HG02973 (cell line): ENCODE results near the gene SAP130.
"Not testable (repeated sequence)": the region's sequence is repeated elsewhere in the genome, so short reads cannot be mapped to it uniquely, and the experiment has no call there.

Experiments
- ATAC-seq: cut with Tn5 transposase; IDR thresholded peaks from one replicate; pipeline ENCODE4 v1.9.1; 2021; ENCODE audit warnings: moderate library complexity; ENCODE audit not compliant: unreplicated experiment

SAP130 gene

DNA sequence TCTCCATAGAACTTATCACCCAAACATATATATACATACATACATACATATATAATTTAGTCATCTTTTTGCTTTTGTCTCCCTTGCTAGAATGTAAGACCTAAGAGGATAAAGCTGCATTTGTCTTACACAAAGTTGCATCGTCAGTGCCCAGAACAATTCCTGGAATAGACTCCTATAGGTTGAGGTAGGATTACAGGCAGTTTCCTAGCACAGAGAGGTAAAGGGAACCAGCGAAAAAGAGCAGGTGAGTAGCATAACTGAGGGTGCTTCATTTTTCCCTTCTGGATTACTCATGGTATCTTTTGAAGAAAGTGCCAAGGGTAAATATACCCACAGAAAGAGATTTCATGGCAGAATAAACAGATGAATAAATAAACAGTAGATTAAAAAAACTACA, 74.0 kb downstream of the SAP130 start:
- ATAC-seq, result no peak

DNA sequence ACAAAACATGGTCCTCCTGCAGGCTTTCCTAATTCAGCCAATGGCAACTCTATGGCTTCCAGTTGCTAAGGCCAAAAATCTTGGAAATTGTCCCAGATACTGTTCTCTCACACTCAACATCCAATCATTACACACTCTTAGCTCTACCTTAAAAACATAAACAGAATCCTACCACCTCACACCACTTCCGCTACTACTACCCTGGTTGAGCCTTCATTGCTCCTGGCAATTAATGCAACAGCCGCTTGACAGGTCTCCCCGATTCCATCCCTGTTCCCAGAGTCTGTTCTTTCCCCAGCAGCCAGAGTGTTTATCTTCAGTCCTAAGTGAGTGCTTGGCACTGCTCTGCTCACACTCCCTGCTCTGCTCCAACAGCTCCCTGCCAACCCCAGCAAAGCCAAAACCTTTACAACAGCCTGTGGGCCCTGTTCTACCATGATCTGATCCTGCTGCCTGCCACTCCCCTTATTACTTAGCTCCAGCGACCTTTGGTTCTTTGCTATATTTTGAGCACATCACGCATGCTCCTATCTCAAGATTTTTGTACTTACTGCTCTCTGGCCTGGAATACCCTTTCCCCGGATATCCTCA, 74.6 kb downstream of the SAP130 start:
- no peak for ATAC-seq

DNA sequence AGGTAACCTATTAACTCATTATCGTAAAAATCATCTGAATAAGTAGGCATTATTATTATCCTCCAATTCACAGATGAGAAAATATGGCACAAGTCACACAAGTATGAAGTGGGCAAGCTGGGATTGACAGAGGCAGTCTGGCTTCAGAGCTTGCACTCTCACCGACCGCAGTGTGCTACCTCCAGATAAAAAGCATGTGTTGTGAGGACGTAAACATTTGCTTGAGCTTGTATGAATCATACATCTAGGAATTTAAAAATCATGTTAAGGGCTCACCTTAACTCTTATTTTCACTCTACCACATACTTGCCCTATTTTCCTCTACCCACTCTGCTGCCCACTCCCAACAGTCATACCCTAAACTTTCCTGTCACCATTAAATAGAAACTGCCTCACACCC, 76.8 kb downstream of the SAP130 start:
- ATAC-seq, result no peak

DNA sequence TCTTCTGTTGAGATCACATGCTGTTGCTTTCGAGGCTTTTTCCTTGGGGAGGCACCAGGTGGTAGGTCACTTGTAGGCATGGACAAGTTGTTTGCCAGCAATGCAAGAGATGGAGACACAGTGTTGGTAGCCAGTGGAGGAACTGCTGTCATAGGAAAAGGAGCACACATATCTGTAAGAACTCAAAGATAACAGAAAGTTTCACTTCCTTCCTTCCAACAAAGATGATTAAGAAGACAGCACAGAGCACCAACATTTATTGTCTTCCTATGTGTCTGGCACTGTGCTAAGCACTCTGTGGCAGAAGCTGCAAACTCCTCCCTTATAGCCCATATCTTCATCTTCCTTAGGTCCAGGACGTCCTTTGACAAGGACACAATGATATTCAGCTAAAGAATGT, 77.6 kb downstream of the SAP130 start:
- no peak for ATAC-seq

DNA sequence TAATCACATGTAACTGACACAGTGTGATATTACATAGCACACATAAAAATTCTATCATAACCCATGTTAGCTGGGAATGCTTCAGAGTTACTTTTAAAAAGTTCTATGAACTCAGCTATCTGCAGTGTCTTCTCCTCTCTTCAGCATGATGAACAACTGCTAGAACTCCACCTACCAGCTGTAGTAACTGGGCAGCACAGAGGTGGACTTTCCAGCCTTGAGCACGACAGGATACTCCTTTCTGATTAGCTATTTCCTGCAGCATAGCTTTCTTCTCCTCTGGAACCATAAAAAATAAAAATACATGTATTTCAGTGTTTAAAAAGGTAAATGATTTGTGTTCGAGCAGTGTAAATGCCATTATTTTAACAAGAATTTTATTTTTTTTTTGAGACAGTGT, 82.6 kb downstream of the SAP130 start:
- no peak for ATAC-seq

DNA sequence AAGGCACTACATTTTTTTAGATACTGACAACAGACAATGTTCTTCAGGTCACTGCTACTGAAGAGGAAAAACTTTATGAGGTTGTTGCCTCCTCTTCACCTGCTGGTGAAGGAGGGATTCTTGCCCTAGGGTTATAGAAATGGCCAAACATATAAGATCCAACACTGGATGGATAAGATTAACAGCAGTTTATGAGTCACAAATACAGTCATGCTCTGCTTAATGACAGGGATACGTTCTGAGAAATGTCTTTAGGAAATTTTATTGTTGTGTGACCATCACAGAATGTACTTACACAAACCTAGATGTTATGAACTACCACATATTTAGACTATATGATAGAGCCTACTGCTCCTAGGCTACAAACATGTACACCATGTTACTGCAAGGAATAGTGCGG, 84.7 kb downstream of the SAP130 start:
- ATAC-seq, result no peak

DNA sequence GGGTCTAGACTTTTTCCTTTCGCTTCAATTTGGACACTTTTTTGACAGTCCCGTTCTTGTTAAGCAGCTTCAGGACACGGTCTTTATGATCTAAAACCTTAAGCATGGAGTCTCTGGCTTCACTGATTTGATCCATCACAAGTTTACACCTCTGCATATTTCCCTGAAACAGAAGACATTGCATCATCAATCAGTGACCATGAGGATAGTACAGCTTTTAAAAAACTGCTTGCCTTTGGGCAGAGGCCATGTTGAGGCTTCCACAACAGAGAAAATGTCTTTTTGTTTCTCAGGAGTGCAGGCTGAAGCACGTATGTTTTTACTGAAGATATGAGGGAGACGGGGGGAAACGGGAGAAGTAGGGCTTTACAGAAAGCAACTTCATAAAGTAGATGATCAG, 85.9 kb downstream of the SAP130 start:
- no peak for ATAC-seq

DNA sequence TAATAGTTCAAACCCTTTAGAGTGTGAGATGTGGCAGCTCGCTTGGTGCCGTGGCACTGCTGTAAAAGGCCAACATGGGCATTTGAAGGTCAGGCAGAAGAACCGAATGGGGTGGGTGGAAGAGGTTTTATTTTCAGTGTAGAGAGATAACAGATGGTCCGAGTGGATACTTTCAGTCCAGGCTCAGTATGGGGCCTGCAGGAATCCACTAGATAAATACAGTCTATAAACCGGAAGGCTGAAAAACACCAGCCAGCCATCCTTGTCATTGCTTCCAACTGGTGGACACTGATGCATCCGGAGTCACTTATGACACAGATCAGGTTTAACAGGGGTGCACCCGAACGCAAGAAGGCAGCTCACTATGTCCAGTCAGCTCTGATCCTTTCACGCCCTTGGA, 86.4 kb downstream of the SAP130 start:
- ATAC-seq, result no peak

DNA sequence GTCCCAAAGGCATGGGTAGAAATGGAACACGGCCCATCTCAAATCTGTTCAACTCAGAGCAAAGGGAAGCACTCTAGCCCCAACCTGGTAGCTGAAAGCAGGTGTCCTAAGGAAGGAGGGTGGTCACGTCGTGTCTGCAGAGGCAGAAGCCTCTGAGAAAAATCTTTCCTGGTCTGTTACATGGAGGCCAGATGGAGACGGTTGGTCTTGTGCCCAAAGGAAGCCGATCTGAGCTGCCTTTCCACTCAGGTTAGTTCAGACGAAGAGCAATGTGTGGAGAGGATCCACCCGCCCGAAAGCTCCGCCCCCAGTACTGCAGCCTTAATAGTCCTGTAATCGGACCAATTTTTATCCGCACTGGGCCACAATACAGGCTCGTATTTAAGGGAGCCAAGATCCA, 87.2 kb downstream of the SAP130 start:
- ATAC-seq, result no peak

DNA sequence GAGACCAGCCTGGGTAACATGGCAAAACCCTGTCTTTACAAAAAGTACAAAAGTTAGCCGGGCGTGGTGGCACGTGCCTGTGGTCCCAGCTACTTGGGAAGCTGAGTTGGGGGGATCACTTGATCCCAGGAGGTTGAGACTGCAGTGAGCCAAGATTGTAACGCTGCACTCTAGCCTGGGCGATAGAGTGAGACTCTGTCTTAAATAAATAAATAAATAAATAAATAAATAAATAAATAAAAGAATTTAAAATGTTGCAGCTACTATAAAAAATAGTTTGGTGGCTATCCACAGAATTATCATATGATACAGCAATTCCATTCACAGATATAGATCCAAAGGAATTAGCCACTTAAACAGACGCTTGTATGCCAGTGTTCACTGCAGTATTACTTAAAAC, 92.5 kb downstream of the SAP130 start:
- no peak for ATAC-seq

DNA sequence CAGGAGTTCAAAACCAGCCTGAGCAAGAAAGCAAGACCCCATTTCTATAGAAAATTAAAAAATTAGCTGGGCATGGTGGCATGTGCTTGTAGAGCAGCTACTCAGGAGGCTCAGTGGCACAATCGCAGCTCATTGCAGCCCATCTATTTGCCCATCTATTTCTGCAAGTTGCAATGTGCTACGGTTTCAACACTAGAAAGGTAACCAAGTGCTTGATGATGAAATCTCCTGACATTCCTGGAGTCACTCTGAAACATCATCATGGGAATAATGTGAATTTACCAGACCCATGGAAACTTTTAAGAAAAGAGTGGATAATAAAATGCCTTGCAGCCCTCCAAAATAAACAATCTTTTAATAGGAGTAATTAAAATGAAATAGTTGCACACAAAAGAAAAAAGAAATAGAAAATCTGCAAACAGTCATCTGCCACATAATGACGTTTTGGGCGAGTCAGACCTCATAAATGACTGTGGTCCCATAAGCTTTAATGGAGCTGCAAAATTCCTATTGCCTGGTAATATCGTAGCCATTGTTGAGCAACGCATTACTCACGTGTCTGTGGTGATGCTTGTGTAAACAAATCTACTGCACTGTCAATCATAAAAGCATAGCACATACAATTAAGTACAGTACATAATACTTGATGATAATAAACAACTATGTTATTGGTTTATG, 95.5 kb downstream of the SAP130 start:
- no peak for ATAC-seq

DNA sequence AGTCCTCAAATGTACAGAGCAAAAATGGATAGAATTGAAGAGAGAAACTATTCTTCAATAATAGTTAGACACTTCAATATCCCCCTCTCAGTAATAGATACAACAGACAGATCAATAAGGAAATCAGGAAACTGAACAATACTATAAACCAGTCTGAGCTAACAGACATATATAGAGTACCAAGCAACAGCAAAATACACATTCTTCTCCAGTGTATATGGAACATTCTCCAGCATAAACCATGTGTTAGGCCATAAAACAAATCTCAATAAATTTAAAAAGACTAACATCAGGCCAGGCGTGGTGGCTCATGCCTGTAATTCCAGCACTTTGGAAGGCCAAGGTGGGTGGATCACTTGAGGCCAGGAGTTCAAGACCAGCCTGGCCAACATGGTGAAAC, 98.4 kb downstream of the SAP130 start:
- ATAC-seq, result no peak

DNA sequence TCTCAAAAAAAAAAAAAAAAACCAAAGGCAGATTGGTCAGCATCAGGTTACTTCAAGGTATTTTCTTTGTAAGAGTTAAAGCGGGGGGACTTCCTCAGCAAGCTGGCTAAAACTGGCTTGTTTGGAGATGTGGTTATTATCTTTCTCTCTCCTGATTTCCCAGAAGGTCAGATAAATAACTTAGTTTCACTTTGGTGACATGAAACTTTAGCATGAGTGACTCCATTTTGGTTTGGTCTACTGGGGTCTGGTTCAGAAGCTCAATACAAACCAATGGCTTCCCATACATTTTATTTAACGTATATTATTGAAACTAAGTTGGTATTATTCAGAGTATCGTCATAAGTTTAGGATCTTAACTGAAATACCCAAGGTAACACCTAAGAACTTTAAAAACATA, 100.5 kb downstream of the SAP130 start:
- no peak for ATAC-seq

DNA sequence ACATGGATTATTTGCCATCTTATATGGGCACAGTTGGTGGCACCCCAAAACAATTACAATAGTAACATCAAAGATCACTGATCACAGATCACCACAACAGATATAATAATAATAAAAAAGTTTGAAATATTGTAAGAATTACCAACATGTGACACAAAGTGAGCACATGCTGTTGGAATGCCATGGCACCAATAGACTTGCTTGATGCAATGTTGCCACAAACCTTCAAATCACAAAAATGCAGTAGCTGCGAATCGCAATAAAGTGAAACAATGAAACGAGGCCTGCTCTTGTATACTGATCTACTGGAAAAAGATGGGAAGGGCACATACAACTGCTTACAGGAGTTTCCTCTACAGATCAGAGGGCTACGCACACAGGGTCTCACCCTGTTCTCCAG, 109.9 kb downstream of the SAP130 start:
- ATAC-seq, result no peak

DNA sequence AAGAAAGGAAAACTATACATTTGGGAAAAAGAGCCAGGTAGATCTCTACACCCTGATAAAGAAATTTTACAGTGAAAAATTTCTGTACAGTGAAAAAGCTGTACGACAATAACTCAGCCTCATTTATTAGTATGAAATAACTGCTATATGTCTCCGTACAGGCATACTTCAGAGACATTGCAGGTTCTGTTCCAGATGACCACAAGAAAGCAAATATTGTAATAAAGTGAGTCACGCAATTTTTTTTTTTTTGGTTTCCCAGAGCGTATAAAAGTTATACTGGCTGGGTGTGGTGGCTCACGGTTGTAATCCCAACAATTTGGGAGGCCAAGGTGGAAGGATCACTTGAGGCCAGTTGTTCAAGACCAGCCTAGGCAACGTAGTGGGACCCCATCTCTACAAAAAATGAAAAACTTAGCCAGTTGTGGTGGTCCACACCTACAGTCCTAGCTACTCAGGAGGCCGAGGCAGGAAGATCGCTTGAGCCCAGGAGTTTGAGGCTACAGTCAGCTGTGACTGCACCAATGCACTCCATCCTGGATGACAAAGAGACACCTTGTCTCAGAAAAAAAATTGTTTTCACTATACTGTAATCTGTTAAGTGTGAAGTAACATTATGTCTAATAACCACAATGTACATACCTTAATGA, 113.9 kb downstream of the SAP130 start:
- no peak for ATAC-seq

DNA sequence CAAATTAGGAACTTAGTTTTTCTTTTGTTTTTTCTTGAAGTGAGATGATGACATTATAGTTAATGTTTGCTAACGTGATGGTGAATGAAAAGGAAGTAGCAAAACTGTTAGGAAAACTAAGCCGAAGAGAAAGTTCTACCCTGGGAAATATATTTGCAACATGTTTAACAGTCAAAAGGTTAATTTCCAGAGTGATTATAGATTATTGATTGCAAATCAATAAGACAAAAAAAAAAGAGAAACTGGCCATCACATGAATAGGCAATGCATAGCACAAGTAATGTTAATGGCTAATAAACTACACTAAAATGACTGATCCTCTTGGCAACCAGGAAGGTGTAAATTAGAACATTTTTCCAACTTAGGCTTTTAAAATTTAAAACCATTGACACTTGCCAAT, 116.1 kb downstream of the SAP130 start:
- no peak for ATAC-seq

DNA sequence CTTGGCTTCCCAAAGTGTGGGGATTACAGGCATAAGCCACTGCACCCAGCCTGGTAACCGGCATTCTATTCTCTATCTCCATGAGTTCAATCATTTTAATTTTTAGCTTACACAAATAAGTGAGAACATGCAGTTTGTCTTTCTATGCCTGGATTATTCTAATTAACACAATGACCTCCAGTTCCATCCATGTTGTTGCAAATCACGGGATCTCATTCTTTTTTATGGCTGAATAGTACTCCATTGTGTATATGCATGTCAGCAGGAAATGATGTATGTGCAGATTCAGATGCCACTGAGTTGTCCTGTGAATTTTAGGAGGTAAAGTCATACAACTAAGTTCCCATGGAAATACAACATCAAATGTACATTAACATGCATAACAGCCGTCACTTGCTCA, 117.4 kb downstream of the SAP130 start:
- no peak for ATAC-seq

DNA sequence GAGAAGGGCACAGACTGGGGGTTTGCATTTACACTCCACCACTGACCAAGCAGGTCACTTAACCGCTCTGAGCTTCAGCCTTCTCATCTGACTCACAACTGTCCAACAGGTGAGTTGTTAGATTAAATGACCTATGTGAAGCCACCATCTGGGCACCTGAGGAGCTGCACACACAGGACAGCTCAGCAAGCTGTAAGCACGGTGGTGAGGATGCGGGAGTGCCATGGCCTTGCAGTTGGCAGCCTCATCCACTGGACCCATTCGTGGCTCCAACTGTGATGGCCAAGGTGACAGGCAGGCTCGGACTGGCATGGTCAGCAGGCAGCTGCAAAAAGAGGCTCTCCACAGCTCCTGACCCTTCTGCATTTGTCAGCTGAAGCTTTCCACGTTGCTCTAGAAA, 118.8 kb downstream of the SAP130 start:
- no peak for ATAC-seq

DNA sequence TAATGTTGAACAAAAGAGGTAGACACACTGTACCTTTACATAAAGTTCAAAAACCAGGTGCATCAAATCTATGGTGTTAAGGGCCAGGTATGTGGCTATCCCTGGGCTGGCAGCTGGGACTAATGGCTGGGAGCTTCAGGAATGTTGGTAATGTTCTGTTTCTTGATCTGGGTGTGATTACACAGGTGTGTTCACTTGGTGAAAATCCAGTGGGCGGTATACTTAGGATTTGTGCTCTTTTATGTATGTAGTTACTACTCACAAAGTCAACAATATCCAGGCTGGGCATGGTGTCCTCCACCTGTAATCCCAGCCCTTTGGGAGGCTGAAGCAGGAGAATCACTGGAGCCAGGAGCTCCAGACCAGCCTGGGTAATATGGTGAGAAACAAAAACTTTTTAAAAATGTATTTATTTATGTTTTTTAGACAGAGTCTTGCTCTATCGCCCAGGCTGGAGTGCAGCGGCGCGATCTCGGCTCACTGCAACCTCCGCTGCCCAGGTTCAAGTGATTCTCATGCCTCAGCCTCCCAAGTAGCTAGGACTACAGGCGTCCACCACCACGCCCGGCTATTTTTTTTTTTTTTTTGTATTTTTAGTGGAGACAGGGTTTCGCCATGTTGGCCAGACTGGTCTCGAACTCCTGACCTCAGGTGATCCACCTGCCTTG, 120.0 kb downstream of the SAP130 start:
- not testable (repeated sequence) for ATAC-seq

DNA sequence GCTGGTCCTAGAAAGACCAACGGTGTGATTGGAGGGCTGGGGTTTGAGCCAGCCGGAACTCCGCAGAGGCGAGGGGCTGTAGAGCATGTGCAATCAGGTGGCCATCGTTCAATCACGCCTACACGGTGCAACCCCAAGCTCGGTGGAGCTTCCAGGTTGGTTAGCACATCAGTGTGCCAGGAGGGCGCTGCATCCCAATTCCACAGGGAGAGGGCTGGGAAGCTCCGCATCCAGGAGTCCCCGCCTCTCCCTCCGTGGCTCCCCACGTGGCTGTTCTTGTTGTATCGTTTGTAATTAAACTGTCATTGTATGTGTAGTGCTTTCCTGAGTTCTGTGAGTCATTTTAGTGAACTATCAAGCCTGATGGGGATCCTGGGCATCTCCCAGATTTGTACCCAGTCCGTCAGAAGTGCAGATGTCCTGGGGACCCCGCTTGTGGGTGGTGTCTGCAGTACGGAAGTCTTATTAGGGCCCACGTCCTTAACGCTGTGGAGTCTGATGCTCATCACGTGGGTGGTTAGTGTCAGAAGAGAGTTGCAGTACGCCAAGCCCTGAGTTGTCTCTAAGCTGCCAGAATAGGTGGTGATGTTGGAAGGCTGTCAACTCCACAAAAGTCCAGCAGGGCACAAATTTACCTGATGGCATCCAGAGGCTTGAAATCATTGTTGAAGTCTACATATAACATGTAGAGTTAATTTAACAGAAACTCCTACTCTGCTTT, 121.5 kb downstream of the SAP130 start:
- ATAC-seq, result no peak

DNA sequence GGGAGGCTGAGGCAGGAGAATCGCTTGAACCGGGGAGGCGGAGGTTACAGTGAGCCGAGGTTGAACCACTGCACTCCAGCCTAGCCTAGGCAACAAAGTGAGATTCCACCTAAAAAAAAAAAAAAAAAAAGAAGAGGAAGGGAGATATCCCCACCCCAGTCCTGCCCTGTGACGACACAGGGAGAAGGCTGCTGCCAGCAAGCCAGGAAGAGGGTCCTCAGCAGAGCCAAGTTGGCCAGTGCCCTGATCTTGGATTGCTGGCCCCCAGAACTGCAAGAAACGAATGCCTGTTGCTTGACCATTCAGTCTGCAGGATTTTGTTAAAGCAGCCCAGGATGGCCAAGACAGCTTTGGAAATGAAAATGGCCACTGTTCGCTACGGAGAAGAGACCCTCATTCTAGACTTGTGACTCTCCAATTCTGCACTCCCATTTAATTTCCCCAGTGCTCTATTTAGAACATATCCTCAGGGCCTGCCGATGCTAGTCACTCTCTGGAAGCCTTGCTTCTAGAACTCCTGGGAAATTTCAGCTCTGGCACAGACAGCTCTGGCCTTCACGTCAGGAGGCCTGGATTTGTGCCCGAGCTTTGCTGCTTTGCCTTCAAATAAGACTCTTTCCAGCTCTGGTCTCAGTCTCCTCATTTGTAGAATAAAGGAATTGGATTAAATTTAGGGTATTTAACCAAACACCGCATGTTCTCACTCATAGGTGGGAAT, 126.4 kb downstream of the SAP130 start:
- no peak for ATAC-seq
